GM23338 (cell line): ENCODE data around the gene GJA3. TPM values are rescaled to one million over a fixed set of nuclear protein-coding genes. Genes with fewer than 3 reads are reported as not detected.

ENCODE experiments used
- ATAC-seq: fragments of 200-7000 bp; cut with Tn5 transposase; 3 replicates; pipeline ENCODE4 v1.9.1; 2020
- DNase-seq: peaks from one replicate; pipeline ENCODE4 v3.0.0-alpha.2; 2015; ENCODE audit warnings: low spot score
- H2AFZ ChIP-seq: fragments of 200-600 bp; sonication (generic); 2 replicates; pipeline ENCODE4 v1.8.0; 2016; ENCODE audit warnings: antibody characterized with exemption, mild to moderate bottlenecking, moderate library complexity
- H3F3A ChIP-seq: fragments of 200-600 bp; sonication (generic); replicated peaks from 2 replicates; pipeline ENCODE4 v1.8.0; 2017; ENCODE audit warnings: antibody characterized with exemption, mixed run types, low read depth
- H3K27ac ChIP-seq: fragments of 200-600 bp; sonication (generic); 2 replicates; pipeline ENCODE4 v1.6.1; 2016; ENCODE audit warnings: low read depth
- H3K27me3 ChIP-seq: fragments of 200-600 bp; sonication (generic); 2 replicates; pipeline ENCODE4 v1.8.0; 2016; ENCODE audit warnings: mild to moderate bottlenecking, mixed run types, moderate library complexity; ENCODE audit not compliant: insufficient read depth
- H3K36me3 ChIP-seq: fragments of 200-600 bp; sonication (generic); 2 replicates; pipeline ENCODE4 v1.8.0; 2016; ENCODE audit warnings: mild to moderate bottlenecking; ENCODE audit not compliant: insufficient read depth
- H3K4me1 ChIP-seq: fragments of 200-600 bp; sonication (generic); 2 replicates; pipeline ENCODE4 v1.8.0; 2016; ENCODE audit warnings: mild to moderate bottlenecking, moderate library complexity; ENCODE audit not compliant: insufficient read depth
- H3K4me2 ChIP-seq: fragments of 200-600 bp; sonication (generic); 2 replicates; pipeline ENCODE4 v1.7.1; 2017; ENCODE audit warnings: mixed run types
- H3K4me3 ChIP-seq: fragments of 200-600 bp; sonication (generic); 2 replicates; pipeline ENCODE4 v1.6.1; 2016; ENCODE audit warnings: mixed run types
- H3K79me2 ChIP-seq: fragments of 200-600 bp; sonication (generic); replicated peaks from 2 replicates; pipeline ENCODE4 v1.8.0; 2017; ENCODE audit warnings: mild to moderate bottlenecking; ENCODE audit not compliant: insufficient read depth
- H3K9me2 ChIP-seq: fragments of 200-600 bp; sonication (generic); 2 replicates; pipeline ENCODE4 v1.8.0; 2017; ENCODE audit not compliant: insufficient read depth
- H4K20me1 ChIP-seq: fragments of 200-600 bp; sonication (generic); replicated peaks from 2 replicates; pipeline ENCODE4 v1.8.0; 2017; ENCODE audit warnings: mild to moderate bottlenecking; ENCODE audit not compliant: insufficient read depth
- H3K27ac Mint-ChIP-seq: 2 replicates; pipeline ENCODE4 v1.8.0; 2020; ENCODE audit warnings: inconsistent platforms, mild to moderate bottlenecking, moderate library complexity, mixed read lengths
- H3K27me3 Mint-ChIP-seq: 3 replicates; pipeline ENCODE4 v1.8.0; 2022; ENCODE audit warnings: low read depth, mild to moderate bottlenecking, moderate library complexity, mixed read lengths, inconsistent platforms; ENCODE audit not compliant: insufficient read depth, poor library complexity
- H3K36me3 Mint-ChIP-seq: 3 replicates; pipeline ENCODE4 v1.8.0; 2021; ENCODE audit warnings: low read depth, mild to moderate bottlenecking, inconsistent platforms, moderate library complexity, mixed read lengths
- H3K4me1 Mint-ChIP-seq: 3 replicates; pipeline ENCODE4 v1.8.0; 2020; ENCODE audit warnings: mild to moderate bottlenecking, inconsistent platforms, mixed read lengths
- H3K4me3 Mint-ChIP-seq: 3 replicates; pipeline ENCODE4 v1.8.0; 2021; ENCODE audit warnings: moderate library complexity, mild to moderate bottlenecking, inconsistent platforms, mixed read lengths
- H3K9me3 Mint-ChIP-seq: 3 replicates; pipeline ENCODE4 v1.8.0; 2020; ENCODE audit warnings: moderate library complexity, mild to moderate bottlenecking, inconsistent platforms, mixed read lengths
- EZH2 ChIP-seq: fragments of 200-600 bp; sonication (generic); IDR thresholded peaks from one replicate; pipeline ENCODE4 v1.8.0; 2017; ENCODE audit warnings: antibody characterized with exemption, mild to moderate bottlenecking, low read depth; ENCODE audit not compliant: unreplicated experiment
- EZH2phosphoT487 ChIP-seq: fragments of 200-600 bp; sonication (generic); IDR thresholded peaks from one replicate; pipeline ENCODE4 v1.8.1; 2018; ENCODE audit warnings: antibody characterized with exemption; ENCODE audit not compliant: unreplicated experiment
- JUNB ChIP-seq: IDR thresholded peaks from one replicate; pipeline ENCODE4 v1.6.1; 2016; ENCODE audit warnings: antibody characterized with exemption; ENCODE audit not compliant: unreplicated experiment
- NANOG ChIP-seq: IDR thresholded peaks from 2 replicates; pipeline ENCODE4 v1.6.1; 2016; ENCODE audit warnings: antibody characterized with exemption, borderline replicate concordance
- POLR2AphosphoS5 ChIP-seq: IDR thresholded peaks from 2 replicates; pipeline ENCODE4 v1.6.1; 2016; ENCODE audit warnings: antibody characterized with exemption, low read depth
- STAT1 ChIP-seq: IDR thresholded peaks from one replicate; pipeline ENCODE4 v1.6.1; 2016; ENCODE audit warnings: antibody characterized with exemption; ENCODE audit not compliant: unreplicated experiment
- polyA plus RNA-seq: library from polyadenylated mRNA; unstranded; fragments of >200 nt; fragmentation: Nextera tagmentation; extraction: Ambion mirVana; gene quantifications from 2 replicates; pipeline ENCODE4 v1.2.1, GENCODE V29; 2016
- total RNA-seq: library from RNA; depleted of rRNA; stranded (reverse); fragments of >200 nt; shearing (Covaris generic); gene quantifications from 2 replicates; pipeline ENCODE4 v1.2.3, GENCODE V29; 2014
- TF ChIP-seq, protein P1 (sequence below): IDR thresholded peaks from 2 replicates; pipeline ENCODE4 v1.6.1; 2016; ENCODE audit warnings: antibody characterized with exemption
- TF ChIP-seq, protein P2 (sequence below): fragments of 250-450 bp; sonication (Bioruptor Pico); IDR thresholded peaks from 2 replicates; pipeline ENCODE4 v1.5.0; 2020; ENCODE audit warnings: mild to moderate bottlenecking, moderate library complexity

Gene GJA3
- total and polyA plus RNA-seq, 2 experiments from 2014 or later = 0.17 to 0.23 TPM

DNA sequence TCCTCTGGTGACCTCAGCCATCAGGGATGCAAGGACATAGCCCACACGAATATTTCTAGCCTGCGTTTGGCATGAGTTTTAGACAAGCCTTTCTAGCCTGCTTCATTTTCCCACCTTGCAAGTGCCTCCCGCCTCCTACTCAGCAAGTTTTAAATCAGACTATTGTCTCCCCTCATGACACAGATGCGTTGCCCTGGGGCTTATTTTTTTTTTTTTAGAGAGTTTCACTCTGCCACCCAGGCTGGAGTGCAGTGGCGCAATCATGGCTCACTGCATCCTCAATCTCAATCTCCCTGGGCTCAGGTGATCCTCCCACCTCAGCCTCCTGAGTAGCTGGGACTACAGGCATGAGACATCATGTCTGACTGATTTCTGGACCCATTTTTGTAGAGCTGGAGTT is 17.3 kb upstream of the GJA3 start (continued):
- no peak for TF ChIP-seq POLR2AphosphoS5
- TF ChIP-seq, protein P1, sequence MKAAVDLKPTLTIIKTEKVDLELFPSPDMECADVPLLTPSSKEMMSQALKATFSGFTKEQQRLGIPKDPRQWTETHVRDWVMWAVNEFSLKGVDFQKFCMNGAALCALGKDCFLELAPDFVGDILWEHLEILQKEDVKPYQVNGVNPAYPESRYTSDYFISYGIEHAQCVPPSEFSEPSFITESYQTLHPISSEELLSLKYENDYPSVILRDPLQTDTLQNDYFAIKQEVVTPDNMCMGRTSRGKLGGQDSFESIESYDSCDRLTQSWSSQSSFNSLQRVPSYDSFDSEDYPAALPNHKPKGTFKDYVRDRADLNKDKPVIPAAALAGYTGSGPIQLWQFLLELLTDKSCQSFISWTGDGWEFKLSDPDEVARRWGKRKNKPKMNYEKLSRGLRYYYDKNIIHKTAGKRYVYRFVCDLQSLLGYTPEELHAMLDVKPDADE = no peak

DNA sequence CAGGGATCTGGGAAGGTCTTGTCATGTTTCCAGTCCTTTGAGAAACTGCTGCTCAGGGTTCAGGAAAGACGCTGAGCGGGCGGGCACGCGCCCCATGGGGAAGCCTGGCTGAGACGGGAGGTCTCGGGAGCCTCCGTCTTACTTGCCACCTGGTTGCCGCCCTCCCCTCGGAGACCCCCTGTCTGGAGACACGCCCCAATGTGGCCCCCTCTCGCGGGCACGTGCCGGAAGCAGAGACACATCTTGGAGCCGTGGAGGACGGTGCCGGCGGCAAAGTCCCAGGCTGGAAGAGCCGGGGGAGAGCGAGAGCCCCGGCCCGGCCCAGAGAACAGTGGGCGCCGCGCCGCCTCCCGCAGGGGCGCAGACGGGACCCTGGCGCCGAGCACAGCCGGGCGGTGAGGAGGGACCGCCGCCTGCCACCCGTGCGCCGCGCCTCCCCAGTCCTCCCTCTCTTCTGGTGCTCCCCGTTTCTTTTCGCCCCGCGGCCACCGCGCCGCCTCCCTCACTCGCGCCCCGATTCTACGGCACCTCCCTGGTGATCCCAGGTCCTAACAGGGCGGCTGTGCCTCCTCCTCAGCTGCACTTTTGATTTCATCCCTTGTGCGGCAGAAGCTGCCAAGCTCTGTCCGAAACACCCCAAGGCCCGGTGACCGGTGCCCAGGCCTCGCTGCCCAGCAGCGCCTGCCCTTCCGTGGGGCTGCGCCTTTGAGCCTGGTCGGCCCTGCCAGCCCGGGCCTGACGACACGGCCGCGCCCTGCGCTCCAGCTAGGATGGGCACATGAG is 16.4 kb upstream of the GJA3 start:
- Mint-ChIP-seq H3K4me3 (no peak overlapping the region), H3K27me3 (peaks cover 15% of the 10 kb centered on the region)
- H3K27ac ChIP-seq = no peak overlapping the region

DNA sequence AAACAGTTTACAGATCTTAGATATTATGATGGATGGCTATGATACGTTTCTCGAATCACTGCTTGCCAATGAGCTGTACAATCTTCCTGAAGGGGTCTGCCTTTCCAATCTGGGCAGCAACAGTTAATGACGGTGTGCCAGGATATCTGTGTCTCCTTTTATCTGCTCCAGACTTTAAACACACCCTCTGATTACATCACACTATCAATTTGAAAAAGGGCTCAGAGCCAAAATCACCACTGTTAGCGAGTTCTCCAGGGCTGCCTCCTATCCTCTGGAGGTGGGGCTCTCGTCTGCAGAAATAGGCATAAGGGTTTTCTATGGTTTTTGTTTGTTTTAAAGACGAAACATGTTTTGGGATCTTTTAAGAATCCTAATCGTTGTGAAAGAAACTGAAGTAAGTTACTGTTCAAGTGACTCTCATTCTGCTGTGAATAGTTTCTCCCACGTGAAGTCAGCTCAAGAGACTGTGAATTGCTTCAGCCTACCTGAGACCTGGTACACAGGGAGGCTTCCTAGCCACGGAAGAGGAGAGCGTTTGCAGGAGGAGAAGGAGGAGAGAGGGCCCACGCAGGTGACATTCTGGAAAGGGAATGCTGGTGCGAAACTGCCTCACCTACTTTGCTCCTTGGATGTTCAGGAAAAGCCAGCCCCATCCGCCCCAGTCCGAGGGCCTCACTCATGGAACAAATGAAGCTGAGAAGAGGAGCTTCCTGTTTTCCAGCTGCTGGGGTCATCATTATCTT is 15.2 kb upstream of the GJA3 start:
- ATAC-seq = no peak
- Histone ChIP-seq H3K9me2 (no peaks in the 10 kb centered on the region), H3K4me2 (no peak overlapping the region), H3K27ac (no peak overlapping the region), H3K4me1 (no peaks in the 10 kb centered on the region), H2AFZ (peak overlapping the region; percentile 89), H4K20me1 (no peaks in the 10 kb centered on the region), H3F3A (no peaks in the 10 kb centered on the region), H3K27me3 (peaks cover 37% of the 10 kb centered on the region), H3K36me3 (no peaks in the 10 kb centered on the region), H3K79me2 (no peaks in the 10 kb centered on the region), H3K4me3 (no peak overlapping the region)
- Mint-ChIP-seq H3K4me1 (peaks cover 8% of the 10 kb centered on the region), H3K9me3 (no peaks in the 10 kb centered on the region; the same call in 2 of the 3 replicates), H3K27ac (no peak overlapping the region), H3K36me3 (no peaks in the 10 kb centered on the region), H3K4me3 (no peak overlapping the region), H3K27me3 (peaks cover 15% of the 10 kb centered on the region)
- no peak for DNase-seq
- no peak for TF ChIP-seq STAT1
- no peak for TF ChIP-seq EZH2
- TF ChIP-seq EZH2phosphoT487 = no peak
- TF ChIP-seq, protein P2, sequence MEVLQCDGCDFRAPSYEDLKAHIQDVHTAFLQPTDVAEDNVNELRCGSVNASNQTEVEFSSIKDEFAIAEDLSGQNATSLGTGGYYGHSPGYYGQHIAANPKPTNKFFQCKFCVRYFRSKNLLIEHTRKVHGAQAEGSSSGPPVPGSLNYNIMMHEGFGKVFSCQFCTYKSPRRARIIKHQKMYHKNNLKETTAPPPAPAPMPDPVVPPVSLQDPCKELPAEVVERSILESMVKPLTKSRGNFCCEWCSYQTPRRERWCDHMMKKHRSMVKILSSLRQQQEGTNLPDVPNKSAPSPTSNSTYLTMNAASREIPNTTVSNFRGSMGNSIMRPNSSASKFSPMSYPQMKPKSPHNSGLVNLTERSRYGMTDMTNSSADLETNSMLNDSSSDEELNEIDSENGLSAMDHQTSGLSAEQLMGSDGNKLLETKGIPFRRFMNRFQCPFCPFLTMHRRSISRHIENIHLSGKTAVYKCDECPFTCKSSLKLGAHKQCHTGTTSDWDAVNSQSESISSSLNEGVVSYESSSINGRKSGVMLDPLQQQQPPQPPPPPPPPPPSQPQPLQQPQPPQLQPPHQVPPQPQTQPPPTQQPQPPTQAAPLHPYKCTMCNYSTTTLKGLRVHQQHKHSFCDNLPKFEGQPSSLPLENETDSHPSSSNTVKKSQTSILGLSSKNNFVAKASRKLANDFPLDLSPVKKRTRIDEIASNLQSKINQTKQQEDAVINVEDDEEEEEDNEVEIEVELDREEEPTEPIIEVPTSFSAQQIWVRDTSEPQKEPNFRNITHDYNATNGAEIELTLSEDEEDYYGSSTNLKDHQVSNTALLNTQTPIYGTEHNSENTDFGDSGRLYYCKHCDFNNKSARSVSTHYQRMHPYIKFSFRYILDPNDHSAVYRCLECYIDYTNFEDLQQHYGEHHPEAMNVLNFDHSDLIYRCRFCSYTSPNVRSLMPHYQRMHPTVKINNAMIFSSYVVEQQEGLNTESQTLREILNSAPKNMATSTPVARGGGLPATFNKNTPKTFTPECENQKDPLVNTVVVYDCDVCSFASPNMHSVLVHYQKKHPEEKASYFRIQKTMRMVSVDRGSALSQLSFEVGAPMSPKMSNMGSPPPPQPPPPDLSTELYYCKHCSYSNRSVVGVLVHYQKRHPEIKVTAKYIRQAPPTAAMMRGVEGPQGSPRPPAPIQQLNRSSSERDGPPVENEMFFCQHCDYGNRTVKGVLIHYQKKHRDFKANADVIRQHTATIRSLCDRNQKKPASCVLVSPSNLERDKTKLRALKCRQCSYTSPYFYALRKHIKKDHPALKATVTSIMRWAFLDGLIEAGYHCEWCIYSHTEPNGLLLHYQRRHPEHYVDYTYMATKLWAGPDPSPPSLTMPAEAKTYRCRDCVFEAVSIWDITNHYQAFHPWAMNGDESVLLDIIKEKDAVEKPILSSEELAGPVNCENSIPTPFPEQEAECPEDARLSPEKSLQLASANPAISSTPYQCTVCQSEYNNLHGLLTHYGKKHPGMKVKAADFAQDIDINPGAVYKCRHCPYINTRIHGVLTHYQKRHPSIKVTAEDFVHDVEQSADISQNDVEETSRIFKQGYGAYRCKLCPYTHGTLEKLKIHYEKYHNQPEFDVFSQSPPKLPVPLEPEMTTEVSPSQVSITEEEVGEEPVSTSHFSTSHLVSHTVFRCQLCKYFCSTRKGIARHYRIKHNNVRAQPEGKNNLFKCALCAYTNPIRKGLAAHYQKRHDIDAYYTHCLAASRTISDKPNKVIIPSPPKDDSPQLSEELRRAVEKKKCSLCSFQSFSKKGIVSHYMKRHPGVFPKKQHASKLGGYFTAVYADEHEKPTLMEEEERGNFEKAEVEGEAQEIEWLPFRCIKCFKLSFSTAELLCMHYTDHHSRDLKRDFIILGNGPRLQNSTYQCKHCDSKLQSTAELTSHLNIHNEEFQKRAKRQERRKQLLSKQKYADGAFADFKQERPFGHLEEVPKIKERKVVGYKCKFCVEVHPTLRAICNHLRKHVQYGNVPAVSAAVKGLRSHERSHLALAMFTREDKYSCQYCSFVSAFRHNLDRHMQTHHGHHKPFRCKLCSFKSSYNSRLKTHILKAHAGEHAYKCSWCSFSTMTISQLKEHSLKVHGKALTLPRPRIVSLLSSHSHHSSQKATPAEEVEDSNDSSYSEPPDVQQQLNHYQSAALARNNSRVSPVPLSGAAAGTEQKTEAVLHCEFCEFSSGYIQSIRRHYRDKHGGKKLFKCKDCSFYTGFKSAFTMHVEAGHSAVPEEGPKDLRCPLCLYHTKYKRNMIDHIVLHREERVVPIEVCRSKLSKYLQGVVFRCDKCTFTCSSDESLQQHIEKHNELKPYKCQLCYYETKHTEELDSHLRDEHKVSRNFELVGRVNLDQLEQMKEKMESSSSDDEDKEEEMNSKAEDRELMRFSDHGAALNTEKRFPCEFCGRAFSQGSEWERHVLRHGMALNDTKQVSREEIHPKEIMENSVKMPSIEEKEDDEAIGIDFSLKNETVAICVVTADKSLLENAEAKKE (CRISPR knock-in tag) = no peak
- TF ChIP-seq JUNB = no peak
- TF ChIP-seq, protein P1 = no peak

More for the DNA sequence above, 16.4 kb upstream of the GJA3 start:
- Histone ChIP-seq H3K9me2 (no peaks in the 10 kb centered on the region), H2AFZ (peak overlapping the region; percentile 89), H3K4me3 (peak overlapping the region; percentile 39; the same call in 1 of the 2 replicates), H3K36me3 (no peaks in the 10 kb centered on the region), H4K20me1 (no peaks in the 10 kb centered on the region), H3K4me1 (no peaks in the 10 kb centered on the region), H3K79me2 (no peaks in the 10 kb centered on the region), H3F3A (no peaks in the 10 kb centered on the region), H3K27me3 (peaks cover 37% of the 10 kb centered on the region), H3K4me2 (peak overlapping the region; percentile 51)
- peaks cover 8% of the 10 kb centered on the region for H3K4me1 Mint-ChIP-seq
- DNase-seq (peak; percentile 37), ATAC-seq (peak; percentile 77)
- H3K36me3 Mint-ChIP-seq = no peaks in the 10 kb centered on the region
- TF ChIP-seq NANOG = no peak
- no peak overlapping the region for H3K27ac Mint-ChIP-seq
- no peaks in the 10 kb centered on the region; the same call in 2 of the 3 replicates for H3K9me3 Mint-ChIP-seq
